GM10847 (cell line): Measurements from ENCODE around the gene CMSS1.

Experiments used
- POLR2A ChIP-seq: IDR thresholded peaks from 2 replicates; pipeline ENCODE4 v1.6.1; 2011; ENCODE audit not compliant: insufficient read length; ENCODE audit errors: extremely low read depth

The CMSS1 gene

GRCh38 chr3:100093831-100094230, 276.2 kb downstream of the CMSS1 start:
- no peak for TF ChIP-seq POLR2A

GRCh38 chr3:100096866-100097265, 279.2 kb downstream of the CMSS1 start:
- no peak for TF ChIP-seq POLR2A

GRCh38 chr3:100097919-100098783, 280.5 kb downstream of the CMSS1 start:
- TF ChIP-seq POLR2A = no peak

GRCh38 chr3:100098784-100099070, 281.1 kb downstream of the CMSS1 start:
- no peak for TF ChIP-seq POLR2A

GRCh38 chr3:100099621-100100020, 282.0 kb downstream of the CMSS1 start:
- no peak for TF ChIP-seq POLR2A

- no peak for TF ChIP-seq POLR2A
Observed at GRCh38 chr3:100100425-100100824, 282.8 kb downstream of the CMSS1 start.

GRCh38 chr3:100102757-100103156, 285.1 kb downstream of the CMSS1 start:
- no peak for TF ChIP-seq POLR2A

GRCh38 chr3:100103558-100104441, 286.1 kb downstream of the CMSS1 start:
- TF ChIP-seq POLR2A = no peak

GRCh38 chr3:100104442-100104798, 286.8 kb downstream of the CMSS1 start:
- TF ChIP-seq POLR2A = no peak

- TF ChIP-seq POLR2A = no peak
Observed at GRCh38 chr3:100104817-100105413, 287.3 kb downstream of the CMSS1 start.

- TF ChIP-seq POLR2A = no peak
Observed at GRCh38 chr3:100105501-100105900, 287.8 kb downstream of the CMSS1 start.

GRCh38 chr3:100106094-100106493, 288.4 kb downstream of the CMSS1 start:
- no peak for TF ChIP-seq POLR2A

GRCh38 chr3:100106531-100107141, 289.0 kb downstream of the CMSS1 start:
- no peak for TF ChIP-seq POLR2A

GRCh38 chr3:100107221-100107814, 289.7 kb downstream of the CMSS1 start:
- no peak for TF ChIP-seq POLR2A

GRCh38 chr3:100108464-100109079, 290.9 kb downstream of the CMSS1 start:
- TF ChIP-seq POLR2A = no peak
